Measurements from ENCODE around the gene TMEM144.
"Not testable (repeated sequence)": the region's sequence is repeated elsewhere in the genome, so short reads cannot be mapped to it uniquely, and the experiment has no call there.

TMEM144 gene

DNA sequence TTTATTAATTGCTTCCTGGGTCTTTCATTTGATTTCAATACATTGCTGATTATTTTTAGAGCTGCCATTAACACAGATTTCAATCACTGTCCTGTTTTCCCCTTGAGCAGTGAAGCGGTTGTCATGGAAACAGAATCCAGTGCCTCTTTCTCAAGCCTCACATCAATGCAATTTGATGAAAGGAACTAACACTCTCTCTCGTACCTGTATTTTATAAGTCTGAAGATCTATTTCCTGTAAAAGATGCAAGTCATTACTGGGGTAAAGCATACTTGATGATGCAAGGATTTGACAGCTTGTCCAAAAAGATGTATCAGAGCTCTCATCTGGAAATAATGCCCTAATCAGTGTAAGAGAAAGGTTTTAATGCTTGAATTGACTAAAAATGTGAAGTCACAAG, 19.6 kb upstream of the TMEM144 start:
- FAIRE-seq (no peak), DNase-seq (ENCODE audit: low spot score) (no peak)

DNA sequence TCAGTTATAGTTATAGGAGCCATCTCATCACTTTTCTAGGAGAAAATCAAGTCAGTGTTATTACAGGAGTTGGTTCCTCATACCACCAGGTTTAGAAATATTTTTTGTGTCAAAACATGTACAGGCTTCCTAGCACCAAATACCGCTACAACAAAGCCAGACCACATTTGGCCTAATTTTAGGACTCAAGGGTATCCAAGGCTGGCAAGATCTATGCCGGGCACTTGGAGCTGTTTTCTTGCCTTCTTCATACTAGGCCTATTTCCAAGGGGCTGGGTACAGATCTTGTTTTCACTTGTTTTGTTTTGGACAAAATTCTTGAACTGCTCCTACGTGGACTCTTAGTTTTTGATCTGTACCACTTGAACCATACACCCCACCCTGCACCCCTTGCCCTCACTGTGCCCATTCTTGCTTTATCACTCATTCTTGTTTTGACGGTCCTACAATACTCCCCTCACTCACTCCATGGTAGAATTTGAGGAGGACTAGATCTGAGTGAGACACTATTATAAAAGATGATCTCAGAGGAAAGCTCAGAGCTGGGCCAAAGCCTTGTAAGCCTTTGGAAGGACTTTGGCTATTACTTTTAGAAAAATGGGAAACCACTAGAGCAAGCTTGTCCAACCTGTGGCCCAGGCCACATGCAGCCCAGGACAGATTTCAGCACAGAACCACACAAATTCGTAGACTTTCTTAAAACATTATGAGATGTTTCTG, 17.7 kb upstream of the TMEM144 start:
- FAIRE-seq (no peak), DNase-seq (ENCODE audit: low spot score) (no peak)

DNA sequence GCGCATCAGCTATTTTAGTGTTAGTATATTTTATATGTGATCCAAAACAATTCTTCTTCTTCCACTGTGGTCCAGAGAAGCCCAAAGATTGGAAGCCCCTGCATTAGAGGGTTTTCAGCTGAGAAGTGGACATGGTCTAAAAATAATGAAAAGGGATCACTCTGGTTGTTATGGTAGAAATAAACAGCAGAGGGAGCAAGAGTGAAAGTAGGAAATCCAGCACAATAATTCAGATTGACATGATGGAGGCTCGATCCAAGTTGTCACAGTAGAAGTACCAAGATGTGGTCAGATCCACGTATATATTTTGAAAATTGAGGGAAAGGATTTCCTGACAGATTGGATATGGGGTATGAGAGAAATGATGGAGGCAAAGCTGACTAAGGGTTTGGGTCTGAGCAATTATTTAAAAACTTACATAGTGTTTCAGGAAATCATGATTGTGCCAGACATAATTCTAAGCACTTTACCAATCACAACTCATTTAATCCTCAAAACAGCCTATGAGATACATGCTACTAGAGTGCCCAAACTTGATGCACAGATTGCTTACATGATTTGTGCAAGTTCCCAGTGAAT, 17.0 kb upstream of the TMEM144 start:
- FAIRE-seq, result no peak
- DNase-seq (ENCODE audit: low spot score), result peak; percentile 29

DNA sequence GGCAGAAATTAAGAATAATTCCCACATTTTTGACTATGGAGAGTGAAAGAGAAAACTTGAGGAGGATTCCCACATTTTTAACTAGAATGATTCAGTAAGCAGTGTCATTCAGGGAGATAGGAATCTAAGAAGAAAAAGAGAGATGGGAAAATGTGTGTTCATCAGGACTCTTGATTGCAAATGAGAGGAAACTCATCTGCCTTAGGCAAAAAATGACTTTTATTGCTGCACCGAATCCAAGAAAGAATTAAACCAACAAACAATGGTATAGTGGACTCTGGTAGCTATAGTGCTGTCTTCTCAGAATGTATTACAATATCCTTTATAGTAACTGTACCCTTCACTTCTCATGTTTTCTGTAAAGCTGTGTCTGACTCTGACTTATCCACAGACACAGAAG, 15.0 kb upstream of the TMEM144 start:
- FAIRE-seq (no peak), DNase-seq (ENCODE audit: low spot score) (no peak)

DNA sequence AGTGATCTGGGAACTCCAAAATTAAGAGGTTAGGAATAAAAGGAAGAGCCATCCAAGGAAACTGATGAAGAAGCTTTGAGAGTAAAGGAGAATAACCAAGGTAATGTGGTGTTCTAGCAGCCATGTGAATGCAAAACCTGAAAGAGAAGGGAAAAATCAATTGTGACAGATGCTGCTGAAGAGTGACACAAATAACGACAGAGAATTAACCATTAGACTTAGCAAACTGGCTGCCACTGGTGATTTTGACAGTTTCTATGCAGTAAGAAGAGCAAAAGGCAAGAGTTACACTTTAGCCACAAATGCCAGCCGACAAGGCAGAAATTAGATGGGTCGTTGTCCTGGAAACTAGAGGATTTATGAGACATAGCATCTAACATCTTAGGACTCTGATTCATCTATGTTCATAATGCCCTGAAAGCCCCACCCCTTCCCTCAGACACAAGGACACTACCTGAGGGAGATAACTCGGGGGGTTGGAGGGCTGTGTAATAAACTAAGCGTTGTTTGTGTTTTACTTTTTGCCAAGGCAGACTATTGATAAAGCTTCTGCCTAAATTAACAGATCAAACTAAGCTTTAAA, 13.0 kb upstream of the TMEM144 start:
- DNase-seq (ENCODE audit: low spot score), result no peak
- no peak for FAIRE-seq

DNA sequence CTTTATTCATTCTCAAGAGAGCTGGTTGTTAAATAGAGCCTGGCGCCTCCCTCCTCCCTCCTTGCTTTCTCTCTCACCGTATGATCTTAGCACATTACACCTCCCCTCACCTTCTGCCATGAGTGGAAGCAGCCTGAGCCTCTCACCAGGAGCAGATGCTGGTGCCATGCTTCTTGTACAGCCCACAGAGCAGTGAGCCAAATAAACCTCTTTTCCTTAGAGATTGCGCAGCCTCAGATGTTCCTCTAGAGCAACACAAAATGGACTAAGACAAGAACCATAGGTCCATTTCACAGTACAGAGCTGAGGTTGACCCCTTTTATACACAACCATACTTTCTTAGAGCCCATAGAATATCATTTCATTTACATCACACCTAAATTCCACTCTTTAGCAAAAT, 10.1 kb upstream of the TMEM144 start:
- DNase-seq (ENCODE audit: low spot score) (no peak), FAIRE-seq (no peak)

DNA sequence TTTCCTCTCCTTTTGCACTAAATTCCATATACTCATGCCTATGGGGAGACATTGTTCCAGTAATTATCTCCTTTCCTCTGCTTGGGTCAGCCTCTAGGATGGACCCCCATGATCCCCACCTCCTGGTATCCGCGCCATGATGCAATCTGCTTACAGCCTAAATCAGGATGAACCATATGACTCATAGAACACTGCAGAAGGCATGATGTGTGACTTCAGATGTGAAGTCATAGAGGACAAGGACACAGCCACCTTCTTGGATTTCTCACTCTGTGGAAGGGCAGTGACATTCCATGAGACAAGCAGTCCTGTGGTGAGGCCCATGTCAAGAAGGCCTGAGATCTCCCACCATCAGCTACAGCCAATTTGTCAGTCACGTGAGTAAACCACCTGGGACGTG, 9.0 kb upstream of the TMEM144 start:
- FAIRE-seq (no peak), DNase-seq (ENCODE audit: low spot score) (no peak)

DNA sequence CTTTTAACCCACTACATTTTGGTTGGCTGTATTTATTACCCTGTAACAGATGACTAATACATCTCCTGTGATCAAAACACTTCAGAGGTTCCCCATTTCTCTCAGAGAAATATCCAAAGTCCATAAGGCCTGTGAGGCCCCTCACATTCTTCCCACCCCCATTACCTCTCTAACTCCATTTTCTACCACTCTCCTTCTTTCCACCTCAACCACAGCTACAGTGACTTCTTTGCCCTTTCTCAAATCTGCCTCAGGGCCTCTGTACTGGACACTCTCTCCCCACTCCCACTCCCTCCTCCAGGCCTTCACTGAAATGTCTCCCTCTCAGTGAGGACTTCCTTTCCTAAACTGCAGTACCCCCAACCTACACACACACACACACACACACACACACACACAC, 8.4 kb upstream of the TMEM144 start:
- no peak for DNase-seq (ENCODE audit: low spot score)
- FAIRE-seq, result no peak

DNA sequence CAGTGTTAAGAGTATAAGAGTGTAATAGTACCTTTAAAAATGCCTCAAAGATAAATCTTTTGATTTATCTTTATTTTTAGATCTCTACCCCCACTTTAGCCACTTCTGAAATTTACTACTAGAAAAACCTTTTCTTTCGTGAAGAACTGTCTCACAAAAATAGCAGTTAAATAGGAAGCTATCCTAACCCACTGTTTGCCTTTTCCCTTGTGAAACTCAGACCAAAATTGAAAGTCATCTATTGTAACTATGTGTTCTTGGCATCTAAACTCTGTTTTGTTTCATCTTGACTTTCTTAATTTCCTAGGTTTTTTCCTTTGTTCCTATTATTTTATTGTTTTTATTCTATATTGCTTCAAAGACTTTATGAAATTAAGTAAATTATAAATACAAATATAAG, 7.8 kb upstream of the TMEM144 start:
- no peak for FAIRE-seq
- no peak for DNase-seq (ENCODE audit: low spot score)

DNA sequence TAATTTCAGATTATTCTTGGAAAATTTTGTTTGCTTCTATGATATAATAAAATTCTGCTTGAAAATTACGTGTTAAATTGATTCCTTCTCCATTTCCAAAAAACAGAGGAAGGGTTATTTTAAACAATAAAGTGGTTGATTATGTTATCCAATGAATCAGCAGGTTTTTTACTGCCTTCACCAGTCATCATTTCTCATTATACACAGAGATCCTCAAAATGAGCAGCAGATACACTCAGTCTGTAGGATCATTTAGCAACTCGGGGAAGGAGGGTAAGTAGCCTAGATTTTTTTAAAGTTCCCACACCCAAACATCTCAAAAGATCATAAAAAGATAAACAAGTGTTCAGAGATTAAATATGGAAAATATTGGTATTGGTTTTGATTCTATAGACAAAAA, 6.8 kb upstream of the TMEM144 start:
- DNase-seq (ENCODE audit: low spot score) (no peak), FAIRE-seq (no peak)

DNA sequence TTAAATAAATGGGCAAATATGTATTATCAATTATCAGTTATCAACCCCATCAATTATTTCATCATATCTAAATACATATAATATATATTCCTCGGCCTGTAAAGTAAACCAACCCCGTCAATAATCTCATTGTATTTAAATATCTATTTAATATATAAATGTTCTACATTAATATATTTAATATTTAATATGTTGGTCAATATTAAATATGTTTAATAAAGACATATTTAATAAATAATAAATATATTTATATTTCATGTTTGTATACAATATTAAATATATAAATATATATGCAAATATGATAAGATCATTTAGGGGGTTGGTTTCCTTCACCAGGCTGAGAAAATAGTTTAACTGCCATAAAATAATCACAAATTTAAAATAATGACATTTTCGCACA, 6.4 kb upstream of the TMEM144 start:
- DNase-seq (ENCODE audit: low spot score) (no peak), FAIRE-seq (peak; percentile 71)

DNA sequence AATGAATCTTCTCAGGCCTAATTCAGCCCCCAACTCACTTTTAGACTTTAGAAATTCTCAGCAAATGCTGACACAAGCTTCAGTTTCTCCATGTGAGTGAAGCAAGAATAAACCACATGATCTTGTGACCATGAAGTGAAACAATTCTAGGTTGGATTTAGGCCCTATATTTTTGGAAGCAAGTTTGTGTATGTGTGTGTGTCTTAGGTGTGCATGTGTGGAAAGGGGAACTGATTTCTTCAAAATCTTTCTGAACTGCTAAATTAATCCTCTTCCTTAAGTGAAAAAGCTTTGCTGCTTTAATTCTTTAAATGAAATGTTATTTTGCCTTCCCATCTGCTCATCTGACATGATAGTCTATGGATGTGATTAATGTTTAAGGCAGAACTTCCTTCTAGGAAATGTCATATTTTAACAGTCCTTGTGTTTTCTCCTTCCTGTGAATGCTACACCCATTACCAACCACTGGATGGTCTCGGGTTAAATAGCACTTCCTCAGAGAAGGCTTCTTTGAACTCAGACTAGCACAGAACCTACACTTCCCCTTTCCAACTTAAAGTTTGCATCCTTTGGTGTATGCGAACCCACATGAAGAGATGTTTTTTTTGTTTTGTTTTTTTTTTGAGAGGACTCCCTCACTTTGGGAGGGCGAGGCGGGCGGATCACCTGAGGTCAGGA, 1.2 kb upstream of the TMEM144 start:
- FAIRE-seq, result no peak
- no peak for DNase-seq (ENCODE audit: low spot score)

DNA sequence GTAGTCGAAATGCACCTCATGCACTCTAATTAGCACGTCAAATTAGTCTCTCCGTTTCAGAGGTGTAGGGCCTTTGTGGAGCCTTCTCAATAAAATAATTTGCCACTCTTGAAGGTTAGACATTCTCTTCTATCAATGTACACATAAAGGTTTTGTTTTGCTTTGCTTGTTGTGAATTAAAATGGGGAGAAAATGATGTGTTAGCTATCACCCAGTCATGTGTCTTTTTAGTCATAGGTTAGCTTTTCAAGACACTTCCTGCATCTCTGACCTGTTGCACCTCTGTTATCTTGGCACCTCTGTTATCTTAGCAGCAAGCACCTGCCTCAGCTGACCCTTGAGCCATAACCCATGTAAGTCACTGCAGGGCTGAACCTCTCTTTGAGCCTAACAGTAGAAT, 936 bp downstream of the TMEM144 start:
- FAIRE-seq (no peak), DNase-seq (ENCODE audit: low spot score) (peak; percentile 21)

DNA sequence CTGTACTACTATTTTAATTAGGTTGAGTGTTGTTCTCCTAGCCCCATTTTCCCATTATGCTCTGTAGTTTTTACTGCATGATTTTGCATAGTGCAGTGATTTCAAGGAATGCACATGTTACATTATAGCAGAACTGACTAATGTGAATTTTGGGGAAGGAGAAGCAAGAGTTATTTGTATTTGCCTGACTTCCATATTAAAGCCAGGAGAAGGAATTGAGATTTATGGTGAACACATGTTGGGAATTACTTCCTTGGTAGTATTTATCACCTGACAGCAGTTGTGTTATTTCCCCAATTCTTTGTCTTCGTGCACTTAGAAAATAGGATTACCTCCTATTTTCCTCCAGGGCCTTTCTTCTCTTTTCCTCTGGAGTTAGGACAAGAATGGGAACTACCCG, 3.2 kb downstream of the TMEM144 start:
- DNase-seq (ENCODE audit: low spot score) (no peak), FAIRE-seq (no peak)

DNA sequence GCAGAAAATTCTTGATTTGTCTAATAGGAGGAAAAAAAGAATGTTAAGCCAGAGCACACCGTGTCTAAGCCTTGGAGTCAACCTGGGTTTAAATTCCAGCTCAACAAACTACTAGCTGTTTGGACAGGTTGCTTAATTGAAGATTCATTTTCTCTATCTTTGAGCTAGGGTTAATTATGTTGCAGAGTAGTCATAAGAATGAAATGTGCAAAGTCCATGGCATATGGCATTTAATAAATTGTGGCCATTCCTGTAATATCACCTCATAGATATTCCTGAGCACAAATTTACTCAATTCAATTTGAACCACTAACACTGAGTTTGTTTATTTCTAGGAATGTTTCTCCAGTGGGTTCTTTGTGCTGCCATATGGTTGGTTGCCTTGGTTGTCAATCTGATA, 4.6 kb downstream of the TMEM144 start:
- DNase-seq (ENCODE audit: low spot score) (no peak), FAIRE-seq (no peak)

DNA sequence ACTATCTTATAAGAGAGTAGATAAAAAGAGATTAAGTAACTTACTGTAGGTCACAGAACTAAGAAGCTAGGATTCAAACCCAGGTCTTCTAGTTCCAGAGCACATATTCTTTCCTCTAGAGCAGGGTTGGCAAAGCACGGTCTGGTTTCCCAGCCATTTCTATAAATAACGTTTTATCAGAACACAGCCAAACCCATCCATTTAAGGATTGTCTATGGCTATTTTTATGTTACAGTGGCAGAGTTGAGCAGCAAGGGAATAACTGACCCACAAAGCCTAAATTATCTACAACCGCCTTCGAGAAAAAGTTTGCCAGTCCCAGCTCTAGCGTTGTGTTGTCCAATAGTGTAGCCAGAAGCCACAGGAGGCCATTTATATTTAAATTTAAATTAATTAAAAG, 7.5 kb downstream of the TMEM144 start:
- no peak for DNase-seq (ENCODE audit: low spot score)
- no peak for FAIRE-seq

DNA sequence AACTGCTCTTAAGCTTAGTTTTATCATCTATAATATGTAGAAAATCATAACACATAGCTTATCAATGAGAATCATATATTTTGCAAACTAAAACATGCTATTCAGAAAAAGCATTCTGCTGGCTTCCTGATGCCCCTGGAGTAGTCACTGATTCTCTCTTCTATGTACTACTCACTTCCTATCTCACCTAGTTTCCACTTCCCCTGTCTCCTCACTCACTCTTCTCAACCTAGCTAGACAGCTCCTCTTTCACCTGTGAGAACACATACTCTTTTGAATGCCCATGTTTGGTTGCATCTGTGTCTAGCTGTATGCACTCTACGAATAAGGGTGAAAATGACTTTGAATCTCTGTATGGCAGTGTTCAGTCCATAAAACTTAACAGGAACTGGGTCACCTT, 9.3 kb downstream of the TMEM144 start:
- DNase-seq (ENCODE audit: low spot score) (no peak), FAIRE-seq (no peak)

DNA sequence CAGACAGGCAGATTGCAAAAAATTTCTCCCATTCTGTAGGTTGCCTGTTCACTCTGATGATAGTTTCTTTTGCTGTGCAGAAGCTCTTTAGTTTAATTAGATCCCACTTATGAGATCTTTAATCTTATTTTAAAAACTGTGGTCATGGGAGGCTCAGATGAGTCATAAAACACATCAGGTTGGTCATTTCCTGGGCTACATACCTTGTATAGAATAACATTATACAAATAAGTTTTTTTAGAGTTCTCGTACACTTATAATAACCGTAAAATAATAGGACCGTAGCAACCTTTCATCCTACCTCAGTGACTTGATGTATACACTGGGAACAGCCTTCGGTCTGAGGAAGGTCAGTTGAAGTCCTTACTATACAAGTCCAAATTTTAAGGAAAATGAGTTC, 14.0 kb downstream of the TMEM144 start:
- not testable (repeated sequence) for FAIRE-seq

DNA sequence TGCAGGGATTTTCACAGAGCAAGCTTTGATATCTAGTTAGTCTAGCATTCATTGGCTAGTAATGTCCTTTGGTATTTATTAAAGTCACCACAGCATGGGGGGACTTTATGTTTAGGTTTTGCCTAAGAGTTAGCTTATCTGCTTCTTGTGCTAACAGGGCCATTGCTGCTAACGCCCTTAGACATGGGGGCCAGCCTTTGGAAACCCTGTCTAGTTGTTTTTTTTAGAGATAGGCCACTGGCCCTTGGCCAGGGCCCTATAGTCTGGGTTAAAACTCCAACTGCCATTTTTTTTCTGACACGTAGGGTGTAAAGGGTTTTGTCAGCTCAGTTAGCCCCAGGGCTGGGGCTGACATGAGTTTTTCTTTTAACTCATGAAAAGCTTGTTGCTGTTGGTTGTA, 14.7 kb downstream of the TMEM144 start:
- not testable (repeated sequence) for FAIRE-seq; DNase-seq (ENCODE audit: low spot score)

More for the DNA sequence above, 14.0 kb downstream of the TMEM144 start:
- DNase-seq (ENCODE audit: low spot score), result not testable (repeated sequence)

DNA sequence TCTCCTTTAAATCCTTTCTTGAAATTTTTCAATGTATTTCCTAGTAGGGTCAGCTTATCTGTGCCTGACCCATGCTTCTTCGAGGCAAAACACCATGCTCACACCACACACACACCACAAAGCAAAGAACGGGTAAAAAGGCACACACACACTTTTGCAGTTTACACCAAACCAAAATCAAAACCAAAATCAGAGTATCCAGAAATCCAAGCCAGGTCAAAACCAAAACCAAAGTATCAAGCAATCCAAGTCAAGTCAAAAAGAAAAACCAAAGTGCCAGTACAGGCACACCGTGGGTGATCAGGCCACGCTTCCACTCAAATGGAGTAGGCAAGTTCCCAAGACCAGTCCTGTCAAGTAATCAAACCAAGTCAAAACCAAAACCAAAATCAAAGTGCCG, 17.6 kb downstream of the TMEM144 start:
- not testable (repeated sequence) for FAIRE-seq; DNase-seq (ENCODE audit: low spot score)

DNA sequence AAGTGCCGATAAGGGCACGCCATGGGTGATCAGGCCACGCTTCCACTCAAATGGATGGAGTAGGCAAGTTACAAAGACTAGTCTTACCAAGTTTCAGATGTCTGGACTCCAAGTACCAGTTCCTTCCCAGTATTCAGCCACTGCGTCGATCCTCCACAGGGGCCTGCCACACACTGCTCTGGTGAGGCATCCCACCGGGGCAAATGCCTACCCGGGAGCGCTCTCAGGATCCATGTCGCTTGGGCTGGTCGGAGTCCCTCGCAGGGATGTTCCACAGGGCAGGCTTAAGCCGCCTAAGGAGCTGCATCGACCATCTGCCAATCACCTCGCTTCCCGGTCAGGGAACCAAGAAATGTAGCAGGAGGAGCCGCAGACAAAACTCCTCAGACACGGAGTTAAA, 18.1 kb downstream of the TMEM144 start:
- DNase-seq (ENCODE audit: low spot score); FAIRE-seq: not testable (repeated sequence)

DNA sequence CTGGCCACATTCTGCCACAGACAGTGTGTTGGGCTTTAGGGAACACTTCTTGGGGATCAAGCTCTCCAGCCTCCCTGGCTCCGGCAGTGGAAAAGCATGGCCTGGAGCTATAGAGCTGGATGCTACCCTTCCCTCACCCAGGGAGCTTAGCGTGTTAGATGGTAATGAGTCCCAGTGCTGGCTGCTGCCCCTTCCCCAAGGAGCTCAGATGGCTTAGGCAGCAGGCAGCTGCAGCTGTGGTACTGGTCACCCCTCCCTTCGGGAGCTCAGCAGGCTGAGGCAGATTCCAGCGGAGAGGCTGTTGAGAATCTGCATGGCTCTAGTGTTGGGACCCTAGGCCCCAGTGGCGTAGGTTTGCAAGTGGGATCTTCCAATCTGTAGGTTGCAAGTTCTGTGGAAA, 19.5 kb downstream of the TMEM144 start:
- DNase-seq (ENCODE audit: low spot score) (no peak), FAIRE-seq (no peak)
